ENCODE measurements around the gene IL11RA.

The IL11RA gene

GRCh38 chr9:34655394-34655793 lies 3.4 kb downstream of the IL11RA start:
- DNase-seq = no peak

DNA sequence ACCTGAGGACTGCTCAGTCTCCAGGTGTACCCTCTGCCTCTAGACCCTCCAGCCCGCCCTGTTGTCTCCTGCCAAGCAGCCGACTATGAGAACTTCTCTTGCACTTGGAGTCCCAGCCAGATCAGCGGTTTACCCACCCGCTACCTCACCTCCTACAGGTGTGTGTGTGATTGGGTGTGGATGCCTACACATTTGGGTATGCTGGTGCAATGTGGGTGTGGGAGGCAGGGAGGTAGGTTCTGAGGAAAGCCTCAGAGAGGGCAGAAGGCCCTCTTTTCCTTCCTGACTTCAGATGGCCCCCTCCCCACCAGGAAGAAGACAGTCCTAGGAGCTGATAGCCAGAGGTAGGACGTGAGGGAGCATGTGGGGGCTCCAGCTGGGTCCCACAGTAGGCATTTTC lies 5.0 kb downstream of the IL11RA start:
- no peak for DNase-seq

GRCh38 chr9:34658461-34658860 lies 6.5 kb downstream of the IL11RA start:
- DNase-seq = no peak

DNA sequence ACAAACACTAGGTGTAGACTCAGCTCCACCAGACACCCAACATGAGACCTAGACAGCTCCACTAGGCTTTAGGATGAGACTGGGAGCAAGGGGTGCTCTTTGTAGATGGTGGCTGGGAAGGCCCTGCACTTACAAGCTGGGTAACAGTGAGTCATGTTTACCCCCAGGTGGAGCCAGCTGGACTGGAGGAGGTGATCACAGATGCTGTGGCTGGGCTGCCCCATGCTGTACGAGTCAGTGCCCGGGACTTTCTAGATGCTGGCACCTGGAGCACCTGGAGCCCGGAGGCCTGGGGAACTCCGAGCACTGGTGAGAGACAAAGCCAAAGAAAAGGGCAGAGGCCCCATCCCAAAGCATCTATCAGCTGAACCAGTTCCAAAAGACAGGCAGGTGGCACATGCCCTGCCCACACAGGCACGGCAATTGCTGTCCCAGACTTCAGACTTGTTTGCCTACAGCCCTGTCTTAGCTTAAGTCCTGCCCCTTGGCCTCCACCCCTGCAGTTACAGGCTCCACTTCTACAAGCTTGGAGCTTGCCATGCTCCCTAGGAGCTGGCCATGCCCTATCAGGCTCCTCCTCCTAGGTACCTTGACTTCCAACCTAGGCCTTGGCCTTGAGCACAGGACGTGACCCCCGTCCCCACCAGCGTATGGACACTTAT lies 7.7 kb downstream of the IL11RA start:
- DNase-seq = no peak

DNA sequence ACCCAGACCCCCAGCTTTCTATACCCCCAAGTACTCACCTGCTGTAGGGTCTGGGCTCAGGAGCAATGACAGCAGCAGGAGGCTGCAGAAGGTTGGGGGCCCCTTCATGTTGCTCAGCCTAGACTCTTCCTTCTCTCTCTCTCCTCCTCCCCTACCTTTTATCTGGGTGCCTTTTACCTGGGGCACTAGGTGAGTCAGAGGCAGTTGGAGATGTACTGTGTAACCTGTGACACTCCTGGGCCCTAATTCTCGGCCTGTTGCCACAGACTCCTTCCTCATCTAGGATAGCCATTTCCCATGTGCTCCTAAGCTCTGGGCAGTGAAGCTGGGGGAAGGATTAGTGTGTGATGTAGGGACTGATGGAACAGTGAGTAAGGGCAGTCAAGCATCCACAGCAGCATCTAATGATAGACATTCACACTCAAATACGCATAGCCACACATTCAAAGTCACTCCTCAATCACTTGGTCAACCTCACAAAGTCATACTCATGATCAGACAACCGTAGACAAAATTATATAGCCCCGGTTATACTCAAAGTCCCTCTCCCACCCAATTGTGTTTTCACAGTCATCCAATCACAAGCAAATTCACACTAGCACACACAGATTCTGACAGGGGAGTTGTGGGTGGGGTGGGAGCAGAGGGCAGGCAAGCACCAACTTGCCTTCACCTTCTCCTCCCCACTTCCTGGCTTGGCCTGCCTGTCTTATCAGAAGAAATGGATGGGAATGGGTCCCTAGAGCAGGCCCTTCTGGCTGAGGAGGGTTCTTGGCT lies 10.7 kb downstream of the IL11RA start, which contains the start of gene CCL27:
Gene CCL27 (minus strand): TSS at position 132 of the 777 bp plus-strand sequence. CDS start 24 bp downstream, at position 108.
- no peak for DNase-seq

DNA sequence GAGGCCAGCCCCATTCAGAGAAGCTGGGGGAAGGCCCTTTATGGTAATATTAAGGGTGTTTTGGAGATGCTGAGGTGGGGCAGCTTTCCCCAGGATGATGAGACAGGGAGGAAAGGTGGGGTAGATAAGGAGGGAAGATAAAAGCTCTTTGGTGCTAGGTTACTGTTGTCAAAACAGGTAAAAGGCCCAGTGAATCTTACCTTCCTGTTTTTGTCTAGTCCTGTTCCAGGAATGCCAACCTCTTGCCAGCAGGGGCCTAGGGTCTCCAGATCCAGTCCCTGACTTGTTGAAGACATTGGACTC lies 11.3 kb downstream of the IL11RA start:
- no peak for DNase-seq

GRCh38 chr9:34664281-34665066 lies 12.5 kb downstream of the IL11RA start:
- DNase-seq = peak; percentile 92

GRCh38 chr9:34665067-34665380 lies 13.0 kb downstream of the IL11RA start:
- DNase-seq = no peak

GRCh38 chr9:34665381-34666250 lies 13.6 kb downstream of the IL11RA start:
- DNase-seq = peak; percentile 97

DNA sequence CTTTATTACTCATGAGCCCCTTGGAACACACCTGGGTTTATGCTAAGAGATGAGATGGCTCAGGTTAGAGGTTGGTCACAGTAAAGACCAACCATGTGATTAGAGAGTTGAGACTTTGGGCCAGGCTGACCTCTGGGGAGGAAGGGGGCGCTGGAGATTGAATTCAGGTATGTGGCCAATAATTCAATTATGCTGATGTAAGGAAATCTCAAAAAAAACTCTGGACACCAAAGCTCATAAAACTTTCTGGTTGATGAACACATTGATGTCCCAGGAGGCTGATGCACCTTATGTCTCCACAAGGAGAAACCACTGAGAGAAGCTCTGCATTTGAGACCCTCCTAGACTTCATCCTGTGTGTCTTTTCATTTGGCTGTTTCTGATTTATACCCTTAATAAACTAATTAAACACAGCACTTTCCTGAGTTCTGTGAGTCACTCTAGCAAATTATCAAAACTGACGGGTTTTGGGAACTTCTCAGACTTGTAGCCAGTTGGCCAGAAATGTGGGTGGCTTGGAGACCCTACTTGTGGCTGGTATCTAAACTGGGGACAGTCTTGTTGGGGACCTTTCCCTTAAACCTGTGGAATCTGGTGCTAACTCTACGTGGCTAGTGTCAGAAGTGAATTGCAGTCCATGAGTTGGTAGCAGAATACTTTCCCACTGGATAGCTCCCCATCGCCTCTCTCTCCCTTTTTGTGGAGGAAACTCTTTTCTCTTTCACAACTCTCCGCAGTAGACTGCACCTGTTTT lies 18.0 kb downstream of the IL11RA start:
- no peak for DNase-seq

GRCh38 chr9:34671307-34671706 lies 19.3 kb downstream of the IL11RA start:
- DNase-seq = no peak

DNA sequence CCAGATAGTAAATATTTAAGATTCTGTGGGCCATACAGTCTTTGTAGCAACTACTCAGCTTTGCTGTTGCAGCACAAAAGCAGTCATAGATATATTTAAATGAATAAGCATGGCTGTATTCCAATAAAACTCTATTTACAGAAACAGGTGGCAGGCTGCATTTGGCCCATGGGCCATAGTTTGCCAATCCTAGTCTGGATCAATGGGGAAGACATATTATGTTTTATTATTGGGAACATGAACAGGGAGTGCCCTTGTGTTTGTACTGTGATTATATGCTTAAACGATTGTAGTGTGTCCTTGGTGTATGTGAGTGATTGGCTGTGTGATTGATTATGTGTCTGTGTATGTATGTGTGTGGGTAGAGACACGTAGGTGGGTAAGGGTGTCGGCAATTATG lies 22.5 kb downstream of the IL11RA start:
- DNase-seq = no peak

DNA sequence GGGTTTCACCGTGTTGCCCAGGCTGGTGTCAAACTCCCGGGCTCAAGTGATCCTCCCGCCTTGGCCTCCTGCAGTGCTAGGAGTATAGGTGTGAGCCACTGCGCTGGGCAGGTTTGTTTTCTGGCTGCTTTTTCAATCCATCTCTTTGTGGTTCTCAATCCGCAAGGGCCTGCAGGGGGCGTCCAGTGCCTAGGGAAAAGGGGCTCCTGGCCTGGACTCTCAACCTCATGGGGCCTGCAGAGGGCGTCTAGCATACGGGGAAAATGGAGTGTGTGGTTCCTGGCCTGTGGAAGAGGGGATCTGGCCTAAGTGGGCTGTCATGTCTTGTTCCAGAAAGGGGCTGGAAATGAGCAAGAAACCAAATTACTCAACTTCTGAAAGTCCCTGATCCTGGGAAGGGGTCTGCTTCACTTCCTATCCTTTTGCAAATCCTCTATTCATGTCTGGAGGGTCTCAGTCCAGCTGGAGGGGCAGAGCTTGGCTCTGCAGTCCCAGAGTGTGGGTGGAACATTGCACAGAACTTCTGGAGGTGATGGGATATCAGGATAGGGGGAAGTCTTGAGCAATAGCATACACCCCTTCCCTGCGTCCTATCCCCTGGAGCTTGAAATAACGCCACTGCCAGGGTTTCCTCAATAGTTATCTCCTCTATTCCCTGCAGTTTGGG lies 23.2 kb downstream of the IL11RA start:
- peak; percentile 93 for DNase-seq

DNA sequence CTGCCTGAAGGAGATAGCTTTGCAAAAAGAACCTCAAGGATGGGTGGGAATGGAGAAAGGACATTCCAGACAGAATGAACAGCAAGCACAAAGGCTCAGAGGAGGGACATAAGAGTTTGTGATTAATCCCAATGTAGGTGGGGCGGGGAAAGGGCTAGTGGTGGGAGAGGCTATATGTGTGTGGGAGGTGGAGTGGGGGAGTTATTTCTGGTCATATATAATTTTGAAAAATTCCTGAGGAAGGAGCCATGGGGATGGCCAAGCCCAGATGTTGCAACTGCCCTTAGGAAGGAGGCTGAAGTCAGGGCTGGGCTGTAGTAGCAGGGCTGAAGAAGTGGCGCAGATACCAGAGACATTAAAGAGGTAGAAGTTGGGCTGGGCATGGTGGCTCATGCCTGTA lies 23.9 kb downstream of the IL11RA start:
- no peak for DNase-seq

- DNase-seq = no peak
Measured at GRCh38 chr9:34684145-34684544, 32.2 kb downstream of the IL11RA start.

DNA sequence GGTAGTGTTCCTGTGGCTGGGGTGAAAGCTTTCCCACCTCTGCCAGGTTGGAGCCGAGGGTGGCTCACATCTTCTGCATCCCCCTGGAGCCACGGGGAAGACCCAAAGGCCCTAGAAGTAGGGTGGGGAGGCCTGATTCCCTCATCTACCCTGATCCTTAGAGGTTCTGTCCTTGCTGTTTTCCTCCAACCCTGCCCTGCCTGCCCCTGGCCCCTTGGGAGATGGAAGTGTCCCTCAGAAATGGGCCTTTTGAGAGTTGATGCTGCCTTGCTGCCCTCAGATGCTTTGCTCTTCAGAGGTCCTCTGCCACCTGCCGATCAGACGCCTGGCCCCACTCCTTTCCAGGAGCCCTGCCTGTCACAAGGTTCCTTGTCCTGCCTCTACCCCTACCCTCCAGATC lies 32.8 kb downstream of the IL11RA start:
- DNase-seq = no peak

DNA sequence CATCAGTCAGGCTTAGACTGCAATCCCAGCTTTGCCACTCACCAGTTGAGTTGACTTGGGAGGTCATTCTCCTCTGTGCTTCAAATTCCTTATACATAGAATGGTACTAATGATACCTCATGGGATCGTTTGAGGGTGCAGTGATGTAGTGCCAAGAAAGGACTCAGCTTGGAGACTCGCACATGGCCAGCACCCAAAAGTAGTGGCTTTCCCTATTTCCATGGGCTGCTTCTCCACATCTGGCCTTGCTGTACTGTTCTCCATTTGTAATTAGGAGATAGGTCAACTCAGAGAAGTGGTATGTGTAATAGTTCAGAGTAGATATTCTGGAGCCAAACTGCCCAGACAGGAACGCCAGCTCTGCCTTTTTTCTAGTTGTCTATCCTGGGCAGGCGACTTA lies 33.6 kb downstream of the IL11RA start:
- no peak for DNase-seq

- no peak for DNase-seq
Measured at GRCh38 chr9:34686231-34686630, 34.2 kb downstream of the IL11RA start.

DNA sequence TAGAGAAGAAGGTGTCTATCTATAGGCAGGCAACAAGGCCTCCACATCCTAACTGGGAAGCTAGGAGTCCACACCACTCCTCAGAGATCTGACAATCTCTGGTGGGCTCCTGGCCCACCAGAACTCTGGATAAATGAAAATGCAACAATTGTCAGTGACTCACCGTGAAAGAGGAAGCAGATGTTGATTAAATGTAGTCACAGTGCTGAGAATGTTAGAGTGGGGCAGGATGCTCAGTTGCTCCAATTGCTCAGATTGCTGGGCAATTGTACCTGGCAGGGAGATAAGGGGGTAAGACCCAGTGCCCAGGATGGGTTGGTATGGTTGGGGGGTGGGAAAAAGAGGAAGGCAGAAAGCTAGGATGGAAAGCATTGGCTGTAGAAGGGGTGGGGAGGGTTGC lies 34.7 kb downstream of the IL11RA start:
- no peak for DNase-seq

DNA sequence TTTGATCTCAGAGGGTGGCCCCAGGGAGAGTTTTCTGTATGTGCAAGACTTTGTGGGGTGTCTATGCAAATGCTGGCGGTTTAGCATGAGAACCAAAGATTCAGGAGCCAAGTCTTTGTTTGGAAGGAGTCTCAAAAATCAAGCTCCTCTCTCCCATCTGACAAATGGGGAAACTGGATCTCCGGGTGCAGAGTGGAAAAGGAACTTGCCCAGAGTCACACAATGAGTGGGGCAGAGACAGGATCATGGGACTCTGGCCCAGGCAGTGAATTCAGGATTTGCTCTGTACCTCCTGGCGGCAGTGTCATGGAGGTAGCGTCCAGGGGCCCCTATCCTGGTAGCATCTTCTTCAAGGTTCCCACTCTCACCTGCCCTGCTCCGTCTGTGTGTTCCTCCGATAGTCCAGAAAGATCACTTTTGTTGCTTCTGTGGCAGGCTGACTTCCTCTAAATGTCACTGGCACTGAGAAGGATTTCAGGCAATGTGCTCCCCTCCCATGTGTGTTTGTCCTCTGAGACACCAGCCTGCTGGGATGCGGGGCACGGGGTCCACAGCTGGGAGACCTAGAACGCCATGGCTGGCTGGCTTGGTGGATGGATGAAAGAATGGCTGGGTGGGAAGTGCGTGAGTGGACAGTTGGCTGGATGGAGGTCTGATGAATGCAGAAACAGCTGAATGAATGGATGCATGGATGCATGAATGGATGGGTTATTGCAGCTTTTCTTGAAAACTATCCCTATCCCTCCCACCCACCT lies 35.5 kb downstream of the IL11RA start:
- DNase-seq = no peak

Measured in hematopoietic multipotent progenitor cell treated with erythropoietin and hydrocortisone succinate and interleukin-3 and kit ligand, for 6 days (in vitro differentiated cells).